Upper lobe of left lung (tissue), 6 donors: ENCODE data around the gene HS3ST5. TPM values are rescaled to one million over a fixed set of nuclear protein-coding genes. Genes with fewer than 3 reads are reported as not detected.

ENCODE experiments used
- ATAC-seq, 2 donors: fragments of 200-7000 bp; cut with Tn5 transposase; one replicate each; pipeline ENCODE4 v1.9.1; 2022; ENCODE audit warnings: mild to moderate bottlenecking in 2 of 2, moderate library complexity in 2 of 2; ENCODE audit not compliant: low FRiP score in 2 of 2
- DNase-seq, 2 donors: peaks; one replicate each; pipeline ENCODE4 v3.0.0-alpha.2; 2019 to 2020
- H3K27ac ChIP-seq, 4 donors: fragments of 200-600 bp; sonication (generic); one replicate each; pipeline ENCODE4 v1.5.1; 2016 to 2019
- H3K27me3 ChIP-seq, 4 donors: fragments of 200-600 bp; sonication (generic); one replicate each; pipeline ENCODE4 v1.5.1; 2017 to 2019
- H3K36me3 ChIP-seq, 4 donors: fragments of 200-600 bp; sonication (generic); one replicate each; pipeline ENCODE4 v1.5.1; 2016 to 2019
- H3K4me1 ChIP-seq, 4 donors: fragments of 200-600 bp; sonication (generic); one replicate each; pipeline ENCODE4 v1.5.1; 2018 to 2019
- H3K4me3 ChIP-seq, 4 donors: fragments of 200-600 bp; sonication (generic); one replicate each; pipeline ENCODE4 v1.5.1; 2017 to 2019; ENCODE audit warnings: mild to moderate bottlenecking in 2 of 4, moderate library complexity in 1 of 4
- H3K9me3 ChIP-seq, 4 donors: fragments of 200-600 bp; sonication (generic); one replicate each; pipeline ENCODE4 v1.5.1; 2018 to 2019
- CTCF ChIP-seq, 6 experiments: fragments of 450-650 bp in 4 of 6; fragments of 200-600 bp in 2 of 6; sonication (generic) in 2 of 6; IDR thresholded peaks; one replicate each; pipeline ENCODE4 v1.5.1; 2016 to 2019; ENCODE audit warnings: antibody characterized with exemption in 6 of 6
- EP300 ChIP-seq, 4 donors: sonication (generic); formaldehyde crosslinking; IDR thresholded peaks; one replicate each; pipeline ENCODE4 v1.5.1; 2017; ENCODE audit warnings: antibody characterized with exemption in 4 of 4, control low read depth in 2 of 4
- POLR2A ChIP-seq, 4 donors: fragments of 450-650 bp; IDR thresholded peaks; one replicate each; pipeline ENCODE4 v1.5.1; 2016 to 2017; ENCODE audit warnings: antibody characterized with exemption in 4 of 4, mild to moderate bottlenecking in 2 of 4
- POLR2AphosphoS5 ChIP-seq, 2 donors: sonication (generic); formaldehyde crosslinking; IDR thresholded peaks; one replicate each; pipeline ENCODE4 v1.5.1; 2017; ENCODE audit warnings: antibody characterized with exemption in 2 of 2
- WGBS, 2 donors: methylation state at CpG; one replicate each; pipeline ENCODE4 v1.1.5; 2017 to 2018; 5-methylcytosine and 5-hydroxymethylcytosine counted together
- total RNA-seq, 6 donors: library from RNA; depleted of rRNA in 4 of 6; stranded (reverse); fragments of >200 nt in 4 of 6; gene quantifications; one replicate each; pipeline versions ENCODE4 v1.1.0 to v1.2.1, GENCODE V29; 2016 to 2021
- donor health status: DM: no; HTN: no; CAD: no; lungs with moderate emphysema.
- donor health status: DM: no; HTN: yes; CAD: no; lungs with severe emphysema.

The HS3ST5 gene
- total RNA-seq, 6 donors from 2014 or later = 0.17 to 0.52 (median 0.30) TPM; not detected in 1

- ATAC-seq (no peak), DNase-seq (no peak)
- H3K4me1 ChIP-seq = no peaks in the 10 kb centered on the region
- no peak overlapping the region for H3K4me3 ChIP-seq
- TF ChIP-seq POLR2A (IDR thresholded peaks at IDR 0.05) (no peak), CTCF (IDR thresholded peaks at IDR 0.05) (no peak), POLR2AphosphoS5 (IDR thresholded peaks at IDR 0.05) (no peak), EP300 (IDR thresholded peaks at IDR 0.05) (no peak)
- 73 to 80% methylated on average over 1 of the region's 1 CpG for WGBS, 2 donors
- no peak overlapping the region for H3K27ac ChIP-seq
- no peaks in the 10 kb centered on the region for H3K36me3 ChIP-seq
- no peaks in the 10 kb centered on the region for H3K27me3 ChIP-seq
- H3K9me3 ChIP-seq = no peaks in the 10 kb centered on the region
Measured at GRCh38 chr6:114131945-114132344, 210.9 kb downstream of the HS3ST5 start.

GRCh38 chr6:114125576-114125975 is 217.2 kb downstream of the HS3ST5 start:
- WGBS, 2 donors = 53 to 67% methylated on average over 3 of the region's 3 CpGs
- H3K27me3 ChIP-seq = no peaks in the 10 kb centered on the region
- ATAC-seq (no peak), DNase-seq (no peak)
- no peak overlapping the region for H3K27ac ChIP-seq
- no peaks in the 10 kb centered on the region for H3K36me3 ChIP-seq
- H3K9me3 ChIP-seq = no peaks in the 10 kb centered on the region
- H3K4me1 ChIP-seq = no peaks in the 10 kb centered on the region
- TF ChIP-seq CTCF (IDR thresholded peaks at IDR 0.05) = no peak
- no peak for TF ChIP-seq POLR2A (IDR thresholded peaks at IDR 0.05)
- no peak for TF ChIP-seq POLR2AphosphoS5 (IDR thresholded peaks at IDR 0.05)
- no peak for TF ChIP-seq EP300 (IDR thresholded peaks at IDR 0.05)
- no peak overlapping the region for H3K4me3 ChIP-seq

GRCh38 chr6:114121913-114122662 is 220.7 kb downstream of the HS3ST5 start:
- DNase-seq (no peak), ATAC-seq (no peak)
- TF ChIP-seq CTCF (IDR thresholded peaks at IDR 0.05) = no peak
- no peak for TF ChIP-seq POLR2AphosphoS5 (IDR thresholded peaks at IDR 0.05)
- no peak for TF ChIP-seq EP300 (IDR thresholded peaks at IDR 0.05)
- no peak for TF ChIP-seq POLR2A (IDR thresholded peaks at IDR 0.05)
- H3K4me3 ChIP-seq = no peak overlapping the region
- H3K9me3 ChIP-seq = no peaks in the 10 kb centered on the region
- no peaks in the 10 kb centered on the region for H3K36me3 ChIP-seq
- no peaks in the 10 kb centered on the region for H3K27me3 ChIP-seq
- H3K27ac ChIP-seq = no peak overlapping the region
- no peaks in the 10 kb centered on the region for H3K4me1 ChIP-seq
- 73 to 87% methylated on average over 5 of the region's 5 CpGs for WGBS, 2 donors

GRCh38 chr6:114119056-114119455 is 223.8 kb downstream of the HS3ST5 start:
- ATAC-seq = no peak
- TF ChIP-seq POLR2A (IDR thresholded peaks at IDR 0.05) (no peak), EP300 (IDR thresholded peaks at IDR 0.05) (no peak), CTCF (IDR thresholded peaks at IDR 0.05) (no peak), POLR2AphosphoS5 (IDR thresholded peaks at IDR 0.05) (no peak)
- H3K27ac ChIP-seq = no peak overlapping the region
- DNase-seq = no peak
- H3K27me3 ChIP-seq = no peaks in the 10 kb centered on the region
- H3K36me3 ChIP-seq = no peaks in the 10 kb centered on the region
- no peaks in the 10 kb centered on the region for H3K9me3 ChIP-seq
- WGBS, 2 donors = 83 to 93% methylated on average over 2 of the region's 2 CpGs
- no peaks in the 10 kb centered on the region for H3K4me1 ChIP-seq
- H3K4me3 ChIP-seq = no peak overlapping the region

GRCh38 chr6:114115652-114116051 is 227.2 kb downstream of the HS3ST5 start:
- Histone ChIP-seq H3K4me1 (no peaks in the 10 kb centered on the region), H3K36me3 (no peaks in the 10 kb centered on the region), H3K4me3 (no peak overlapping the region), H3K9me3 (no peaks in the 10 kb centered on the region), H3K27me3 (no peaks in the 10 kb centered on the region), H3K27ac (no peak overlapping the region)
- TF ChIP-seq EP300 (IDR thresholded peaks at IDR 0.05) (no peak), POLR2A (IDR thresholded peaks at IDR 0.05) (no peak), CTCF (IDR thresholded peaks at IDR 0.05) (no peak), POLR2AphosphoS5 (IDR thresholded peaks at IDR 0.05) (no peak)
- DNase-seq = no peak
- ATAC-seq = no peak
- WGBS, 2 donors = 37 to 85% methylated on average over 1 of the region's 1 CpG
